B cell (primary cell): ENCODE results near the gene PTTG2.

ENCODE experiments used
- EZH2 ChIP-seq: IDR thresholded peaks from 2 replicates; pipeline ENCODE4 v1.6.1; 2012; ENCODE audit warnings: borderline replicate concordance, low read depth, mild to moderate bottlenecking, moderate library complexity, low read length; ENCODE audit not compliant: insufficient read depth, poor library complexity, severe bottlenecking
- TF ChIP-seq, protein P1 (sequence below): fragments of 200-600 bp; IDR thresholded peaks from one replicate; pipeline ENCODE4 v1.8.0; 2022; ENCODE audit warnings: antibody characterized with exemption, mild to moderate bottlenecking

DNA sequence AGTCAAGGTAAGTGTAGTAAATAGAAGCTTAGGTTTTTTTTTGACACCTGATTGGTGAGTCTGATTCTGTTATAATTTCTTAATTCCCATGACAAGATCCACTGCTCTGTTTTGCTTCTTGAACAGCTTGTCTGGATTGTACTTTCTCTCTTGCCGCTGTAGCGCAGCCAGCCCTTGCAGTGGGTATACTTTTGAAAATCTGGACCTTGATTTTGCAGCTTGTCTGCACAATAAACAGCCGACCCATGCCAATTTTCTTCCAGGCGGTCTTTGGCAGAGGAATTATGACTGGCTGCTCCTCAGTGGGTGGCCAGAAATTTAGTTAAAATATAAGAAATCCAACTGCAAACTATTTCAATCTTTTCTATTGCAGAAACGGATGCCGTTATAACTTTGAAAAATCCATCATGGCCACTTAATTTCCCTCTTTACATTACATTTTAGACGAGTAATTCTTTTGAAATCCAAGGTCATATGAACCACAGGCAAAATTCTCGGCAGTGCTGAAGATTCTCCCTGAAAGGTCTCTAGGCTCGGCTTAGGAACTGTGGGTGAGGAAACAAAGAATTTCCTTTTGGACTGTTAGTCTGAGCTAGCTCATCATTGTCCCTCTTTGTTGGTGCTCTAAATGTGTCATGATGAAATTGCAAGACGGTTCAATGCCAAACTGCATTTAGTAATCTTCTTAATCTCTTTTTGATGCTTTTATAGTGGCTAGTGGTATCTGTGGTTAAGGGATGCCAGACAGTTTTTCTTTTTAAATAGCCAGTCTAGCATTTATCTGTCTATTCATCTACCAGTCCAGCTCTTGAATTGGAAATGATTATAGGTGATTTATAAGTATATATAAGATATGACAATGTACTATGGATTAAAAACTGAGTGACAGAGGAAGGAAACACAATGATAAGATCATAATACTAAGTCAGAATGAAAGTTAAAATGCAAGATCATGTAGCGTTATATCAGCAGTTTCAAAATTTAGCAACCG lies 31.5 kb upstream of the PTTG2 start:
- TF ChIP-seq, protein P1, sequence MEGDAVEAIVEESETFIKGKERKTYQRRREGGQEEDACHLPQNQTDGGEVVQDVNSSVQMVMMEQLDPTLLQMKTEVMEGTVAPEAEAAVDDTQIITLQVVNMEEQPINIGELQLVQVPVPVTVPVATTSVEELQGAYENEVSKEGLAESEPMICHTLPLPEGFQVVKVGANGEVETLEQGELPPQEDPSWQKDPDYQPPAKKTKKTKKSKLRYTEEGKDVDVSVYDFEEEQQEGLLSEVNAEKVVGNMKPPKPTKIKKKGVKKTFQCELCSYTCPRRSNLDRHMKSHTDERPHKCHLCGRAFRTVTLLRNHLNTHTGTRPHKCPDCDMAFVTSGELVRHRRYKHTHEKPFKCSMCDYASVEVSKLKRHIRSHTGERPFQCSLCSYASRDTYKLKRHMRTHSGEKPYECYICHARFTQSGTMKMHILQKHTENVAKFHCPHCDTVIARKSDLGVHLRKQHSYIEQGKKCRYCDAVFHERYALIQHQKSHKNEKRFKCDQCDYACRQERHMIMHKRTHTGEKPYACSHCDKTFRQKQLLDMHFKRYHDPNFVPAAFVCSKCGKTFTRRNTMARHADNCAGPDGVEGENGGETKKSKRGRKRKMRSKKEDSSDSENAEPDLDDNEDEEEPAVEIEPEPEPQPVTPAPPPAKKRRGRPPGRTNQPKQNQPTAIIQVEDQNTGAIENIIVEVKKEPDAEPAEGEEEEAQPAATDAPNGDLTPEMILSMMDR, result no peak
- TF ChIP-seq EZH2, result no peak
